Panc1 (cell line): ENCODE measurements around the gene KIF3A. TPM values are rescaled to one million over a fixed set of nuclear protein-coding genes. Genes with fewer than 3 reads are reported as not detected.

Experiments
- ATAC-seq: fragments of 200-7000 bp; cut with Tn5 transposase; 2 replicates; pipeline ENCODE4 v1.9.1; 2020; ENCODE audit warnings: mild to moderate bottlenecking, moderate library complexity
- BruUV-seq: library from RNA; stranded (reverse); fragments of 400-500 nt; replicated peaks from 2 replicates; lab custom pipeline; 2021; lab: Mats Ljungman, UMichigan
- CTCF ChIA-PET: fragments of 300-600 bp; sonication (Branson Sonifier 250); formaldehyde crosslinking; loops from one replicate; lab custom pipeline; 2022; ENCODE audit warnings: antibody characterized with exemption; lab: Charles Lee
- POLR2A ChIA-PET: fragments of 300-600 bp; sonication (Branson Sonifier 250); formaldehyde crosslinking; loops from one replicate; lab custom pipeline; 2022; ENCODE audit warnings: antibody characterized with exemption; lab: Charles Lee
- DNase-seq: peaks from one replicate; pipeline ENCODE4 v3.0.0-alpha.2; 2010; ENCODE audit warnings: low read depth, low spot score
- H3K27ac ChIP-seq: 2 replicates; pipeline ENCODE4 v1.5.1; 2011; ENCODE audit warnings: mild to moderate bottlenecking, low read length, inconsistent platforms
- H3K27me3 ChIP-seq: fragments of 200-500 bp; sonication (Bioruptor generic); 2 replicates; pipeline ENCODE4 v1.6.0; 2014; ENCODE audit warnings: low read length, inconsistent platforms; ENCODE audit not compliant: control insufficient read depth, insufficient read depth
- H3K36me3 ChIP-seq: fragments of 200-500 bp; sonication (Bioruptor generic); 2 replicates; pipeline ENCODE4 v1.5.1; 2014; ENCODE audit warnings: inconsistent platforms, mild to moderate bottlenecking, low read length, moderate library complexity; ENCODE audit not compliant: control insufficient read depth, insufficient read depth
- H3K4me1 ChIP-seq: 2 replicates; pipeline ENCODE4 v1.5.1; 2011; ENCODE audit warnings: inconsistent platforms, mild to moderate bottlenecking, low read length, moderate library complexity; ENCODE audit not compliant: control insufficient read depth, insufficient read depth
- H3K4me3 ChIP-seq, 2 experiments: 2 replicates each; pipeline ENCODE4 v1.5.1; 2011 to 2012; ENCODE audit warnings: low read depth in 2 of 2, low read length in 2 of 2, mild to moderate bottlenecking in 2 of 2, inconsistent platforms in 1 of 2, moderate library complexity in 1 of 2
- H3K9me3 ChIP-seq: fragments of 200-500 bp; sonication (Bioruptor generic); 2 replicates; pipeline ENCODE4 v1.5.1; 2014; ENCODE audit warnings: low read depth, mild to moderate bottlenecking, inconsistent platforms, low read length, moderate library complexity; ENCODE audit not compliant: control insufficient read depth, insufficient read depth
- POLR2AphosphoS5 ChIP-seq: IDR thresholded peaks from 2 replicates; pipeline ENCODE4 v1.6.1; 2012; ENCODE audit warnings: mild to moderate bottlenecking, low read depth, low read length, moderate library complexity
- SIN3A ChIP-seq: IDR thresholded peaks from 2 replicates; pipeline ENCODE4 v1.6.1; 2012; ENCODE audit warnings: low read depth, mild to moderate bottlenecking, low read length, moderate library complexity, borderline replicate concordance; ENCODE audit not compliant: insufficient read depth
- TCF7L2 ChIP-seq: IDR thresholded peaks from 2 replicates; pipeline ENCODE4 v1.6.1; 2011; ENCODE audit warnings: mild to moderate bottlenecking, low read depth, low read length, inconsistent platforms
- in situ Hi-C: cut with HindIII; loops from 2 replicates; pipeline ENCODE4 v1.10.0; 2016; ENCODE audit warnings: low sequenced_read_pairs, low pct_unique_long_range_greater_than_20kb
- intact Hi-C: fragments of 100-400 bp; cut with micrococcal nuclease; formaldehyde crosslinking; loops from one replicate; pipeline ENCODE4 v1.10.0; 2022; ENCODE audit not compliant: unreplicated experiment
- total RNA-seq: library from RNA; stranded (reverse); gene quantifications from one replicate; pipeline ENCODE4 v1.2.1, GENCODE V29; 2021; ENCODE audit not compliant: unreplicated experiment
- TF ChIP-seq, protein P1 (sequence below): fragments of 450-650 bp; IDR thresholded peaks from 2 replicates; pipeline ENCODE4 v1.5.1; 2017; ENCODE audit warnings: mild to moderate bottlenecking
- TF ChIP-seq, protein P2 (sequence below), 2 experiments: IDR thresholded peaks; 2 replicates each; pipeline ENCODE4 v1.6.1; 2011 to 2012; ENCODE audit warnings: low read depth in 2 of 2, control low read depth in 1 of 2, low read length in 1 of 2, mild to moderate bottlenecking in 1 of 2, moderate library complexity in 1 of 2; ENCODE audit not compliant: insufficient read depth in 1 of 2

The KIF3A gene
- total RNA-seq, 1 experiment from 2014 or later: 17.1 TPM

GRCh38 chr5:132774896-132775295 lies 37.5 kb upstream of the KIF3A start:
- Histone ChIP-seq H3K27me3 (peaks cover 3% of the 10 kb centered on the region; the same call in 1 of the 2 replicates), H3K36me3 (no peaks in the 10 kb centered on the region), H3K27ac (no peak overlapping the region), H3K9me3 (no peaks in the 10 kb centered on the region), H3K4me3 (no peak overlapping the region), H3K4me1 (peaks cover 11% of the 10 kb centered on the region; the same call in 1 of the 2 replicates)
- in situ Hi-C loops: no loop called here
- DNase-seq: no peak
- ChIA-PET CTCF (no interaction called here), POLR2A (interaction anchor here (1.3 kb wide), 1 partner anchor 38 kb away, joined by 3 read pairs; the partner anchor contains the start of gene KIF3A)
- intact Hi-C loops: no loop called here
- ATAC-seq: no peak
- TF ChIP-seq SIN3A (no peak), TCF7L2 (no peak), POLR2AphosphoS5 (no peak)
- TF ChIP-seq, protein P1, sequence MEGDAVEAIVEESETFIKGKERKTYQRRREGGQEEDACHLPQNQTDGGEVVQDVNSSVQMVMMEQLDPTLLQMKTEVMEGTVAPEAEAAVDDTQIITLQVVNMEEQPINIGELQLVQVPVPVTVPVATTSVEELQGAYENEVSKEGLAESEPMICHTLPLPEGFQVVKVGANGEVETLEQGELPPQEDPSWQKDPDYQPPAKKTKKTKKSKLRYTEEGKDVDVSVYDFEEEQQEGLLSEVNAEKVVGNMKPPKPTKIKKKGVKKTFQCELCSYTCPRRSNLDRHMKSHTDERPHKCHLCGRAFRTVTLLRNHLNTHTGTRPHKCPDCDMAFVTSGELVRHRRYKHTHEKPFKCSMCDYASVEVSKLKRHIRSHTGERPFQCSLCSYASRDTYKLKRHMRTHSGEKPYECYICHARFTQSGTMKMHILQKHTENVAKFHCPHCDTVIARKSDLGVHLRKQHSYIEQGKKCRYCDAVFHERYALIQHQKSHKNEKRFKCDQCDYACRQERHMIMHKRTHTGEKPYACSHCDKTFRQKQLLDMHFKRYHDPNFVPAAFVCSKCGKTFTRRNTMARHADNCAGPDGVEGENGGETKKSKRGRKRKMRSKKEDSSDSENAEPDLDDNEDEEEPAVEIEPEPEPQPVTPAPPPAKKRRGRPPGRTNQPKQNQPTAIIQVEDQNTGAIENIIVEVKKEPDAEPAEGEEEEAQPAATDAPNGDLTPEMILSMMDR: no peak
- TF ChIP-seq, protein P2, sequence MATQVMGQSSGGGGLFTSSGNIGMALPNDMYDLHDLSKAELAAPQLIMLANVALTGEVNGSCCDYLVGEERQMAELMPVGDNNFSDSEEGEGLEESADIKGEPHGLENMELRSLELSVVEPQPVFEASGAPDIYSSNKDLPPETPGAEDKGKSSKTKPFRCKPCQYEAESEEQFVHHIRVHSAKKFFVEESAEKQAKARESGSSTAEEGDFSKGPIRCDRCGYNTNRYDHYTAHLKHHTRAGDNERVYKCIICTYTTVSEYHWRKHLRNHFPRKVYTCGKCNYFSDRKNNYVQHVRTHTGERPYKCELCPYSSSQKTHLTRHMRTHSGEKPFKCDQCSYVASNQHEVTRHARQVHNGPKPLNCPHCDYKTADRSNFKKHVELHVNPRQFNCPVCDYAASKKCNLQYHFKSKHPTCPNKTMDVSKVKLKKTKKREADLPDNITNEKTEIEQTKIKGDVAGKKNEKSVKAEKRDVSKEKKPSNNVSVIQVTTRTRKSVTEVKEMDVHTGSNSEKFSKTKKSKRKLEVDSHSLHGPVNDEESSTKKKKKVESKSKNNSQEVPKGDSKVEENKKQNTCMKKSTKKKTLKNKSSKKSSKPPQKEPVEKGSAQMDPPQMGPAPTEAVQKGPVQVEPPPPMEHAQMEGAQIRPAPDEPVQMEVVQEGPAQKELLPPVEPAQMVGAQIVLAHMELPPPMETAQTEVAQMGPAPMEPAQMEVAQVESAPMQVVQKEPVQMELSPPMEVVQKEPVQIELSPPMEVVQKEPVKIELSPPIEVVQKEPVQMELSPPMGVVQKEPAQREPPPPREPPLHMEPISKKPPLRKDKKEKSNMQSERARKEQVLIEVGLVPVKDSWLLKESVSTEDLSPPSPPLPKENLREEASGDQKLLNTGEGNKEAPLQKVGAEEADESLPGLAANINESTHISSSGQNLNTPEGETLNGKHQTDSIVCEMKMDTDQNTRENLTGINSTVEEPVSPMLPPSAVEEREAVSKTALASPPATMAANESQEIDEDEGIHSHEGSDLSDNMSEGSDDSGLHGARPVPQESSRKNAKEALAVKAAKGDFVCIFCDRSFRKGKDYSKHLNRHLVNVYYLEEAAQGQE (IDR thresholded peaks at IDR 0.05; ENCODE audit: insufficient read depth in 1 of 2, low read depth in 2 of 2, low read length in 1 of 2): no peak
- BruUV-seq: no TSS peak

- TF ChIP-seq, protein P1: no peak
- TF ChIP-seq TCF7L2 (no peak), POLR2AphosphoS5 (no peak), SIN3A (no peak)
- TF ChIP-seq, protein P2 (IDR thresholded peaks at IDR 0.05; ENCODE audit: insufficient read depth in 1 of 2, low read depth in 2 of 2, low read length in 1 of 2): no peak
- BruUV-seq: no TSS peak
- no peak for ATAC-seq
- no peak overlapping the region for H3K27ac ChIP-seq
- no peaks in the 10 kb centered on the region; the same call in 1 of the 2 replicates for H3K27me3 ChIP-seq
- no peaks in the 10 kb centered on the region for H3K36me3 ChIP-seq
- H3K4me1 ChIP-seq: peaks cover 11% of the 10 kb centered on the region; the same call in 1 of the 2 replicates
- ChIA-PET POLR2A (no interaction called here), CTCF (no interaction called here)
- in situ Hi-C loops (no loop called here), intact Hi-C loops (no loop called here)
- no peaks in the 10 kb centered on the region for H3K9me3 ChIP-seq
- DNase-seq: no peak
- no peak overlapping the region for H3K4me3 ChIP-seq
These were observed 37.1 kb upstream of the KIF3A start for GRCh38 chr5:132774406-132774805.
